PC-9 (cell line): ENCODE results near the gene LMF1. TPM values are rescaled to one million over a fixed set of nuclear protein-coding genes. Genes with fewer than 3 reads are reported as not detected.

Experiments used
- BruUV-seq: library from RNA; stranded (reverse); fragments of 400-500 nt; replicated peaks from 2 replicates; lab custom pipeline; 2021; lab: Mats Ljungman, UMichigan
- CTCF ChIA-PET: fragments of 300-600 bp; sonication (Branson Sonifier 250); formaldehyde crosslinking; loops from one replicate; lab custom pipeline; 2022; ENCODE audit warnings: antibody characterized with exemption; lab: Charles Lee
- POLR2A ChIA-PET: fragments of 300-600 bp; sonication (Branson Sonifier 250); formaldehyde crosslinking; loops from one replicate; lab custom pipeline; 2022; ENCODE audit warnings: antibody characterized with exemption; ENCODE audit not compliant: unreplicated experiment; lab: Charles Lee
- DNase-seq, 2 experiments: peaks; one replicate each; pipeline versions ENCODE4 v3.0.0 to v3.0.0-alpha.2; 2015 to 2022; ENCODE audit warnings: mixed read lengths in 1 of 2
- H2AFZ ChIP-seq: fragments of 200-600 bp; sonication (generic); 2 replicates; pipeline ENCODE4 v1.8.1; 2017; ENCODE audit warnings: antibody characterized with exemption
- H3F3A ChIP-seq: fragments of 200-600 bp; sonication (generic); 2 replicates; pipeline ENCODE4 v1.8.1; 2017; ENCODE audit warnings: antibody characterized with exemption, mild to moderate bottlenecking, low read depth; ENCODE audit not compliant: insufficient read depth
- H3K27ac ChIP-seq: fragments of 200-600 bp; sonication (generic); 2 replicates; pipeline ENCODE4 v1.6.1; 2016; ENCODE audit warnings: mixed run types
- H3K27me3 ChIP-seq: fragments of 200-600 bp; sonication (generic); 2 replicates; pipeline ENCODE4 v1.6.1; 2016; ENCODE audit warnings: low read depth, mixed run types; ENCODE audit not compliant: insufficient read depth
- H3K36me3 ChIP-seq: fragments of 200-600 bp; sonication (generic); 2 replicates; pipeline ENCODE4 v1.6.1; 2016; ENCODE audit warnings: low read depth, mixed run types
- H3K4me1 ChIP-seq: fragments of 200-600 bp; sonication (generic); replicated peaks from 2 replicates; pipeline ENCODE4 v1.6.1; 2016; ENCODE audit warnings: mixed run types; ENCODE audit not compliant: insufficient read depth
- H3K4me2 ChIP-seq: fragments of 200-600 bp; sonication (generic); 2 replicates; pipeline ENCODE4 v1.6.1; 2017; ENCODE audit warnings: mixed run types
- H3K4me3 ChIP-seq: fragments of 200-600 bp; sonication (generic); 2 replicates; pipeline ENCODE4 v1.6.1; 2016; ENCODE audit warnings: mixed run types
- H3K79me2 ChIP-seq: fragments of 200-600 bp; sonication (generic); 2 replicates; pipeline ENCODE4 v1.6.1; 2017; ENCODE audit warnings: low read depth, mixed run types
- H3K9me2 ChIP-seq: fragments of 200-600 bp; sonication (generic); 2 replicates; pipeline ENCODE4 v1.8.1; 2017; ENCODE audit warnings: mild to moderate bottlenecking; ENCODE audit not compliant: insufficient read depth
- H3K9me3 ChIP-seq: fragments of 200-600 bp; sonication (generic); 2 replicates; pipeline ENCODE4 v1.8.1; 2016; ENCODE audit warnings: low read depth; ENCODE audit not compliant: insufficient read depth
- H4K20me1 ChIP-seq: fragments of 200-600 bp; sonication (generic); 2 replicates; pipeline ENCODE4 v1.8.1; 2017; ENCODE audit not compliant: insufficient read depth
- CTCF ChIP-seq: fragments of 200-600 bp; sonication (generic); conservative IDR thresholded peaks from 2 replicates; pipeline ENCODE4 v1.6.1; 2017; ENCODE audit warnings: mixed run types, antibody characterized with exemption, mild to moderate bottlenecking, moderate library complexity
- EZH2 ChIP-seq: fragments of 200-600 bp; sonication (generic); IDR thresholded peaks from 2 replicates; pipeline ENCODE4 v1.8.0; 2017; ENCODE audit warnings: antibody characterized with exemption, low read depth
- intact Hi-C: fragments of 100-400 bp; cut with micrococcal nuclease; formaldehyde crosslinking; loops from one replicate; pipeline ENCODE4 v1.10.0; 2022; ENCODE audit not compliant: unreplicated experiment
- total RNA-seq: library from RNA; stranded (reverse); gene quantifications from 2 replicates; pipeline ENCODE4 v1.2.3, GENCODE V29; 2021

LMF1 gene
- total RNA-seq, 1 experiment from 2014 or later, result 31.3 TPM

GRCh38 chr16:943971-944370 is 26.8 kb downstream of the LMF1 start:
- no peak for DNase-seq
- no peak overlapping the region for H3K4me3 ChIP-seq
- H4K20me1 ChIP-seq, result no peaks in the 10 kb centered on the region
- H3K9me3 ChIP-seq, result no peaks in the 10 kb centered on the region
- BruUV-seq, result no TSS peak
- ChIA-PET POLR2A (no interaction called here), CTCF (no interaction called here)
- H3K27ac ChIP-seq, result no peak overlapping the region
- no peak for TF ChIP-seq EZH2
- no peak for TF ChIP-seq CTCF
- H3K4me1 ChIP-seq, result no peaks in the 10 kb centered on the region
- H3K4me2 ChIP-seq, result no peak overlapping the region
- H3K79me2 ChIP-seq, result no peaks in the 10 kb centered on the region
- intact Hi-C loops, result no loop called here
- H3K9me2 ChIP-seq, result no peaks in the 10 kb centered on the region
- no peaks in the 10 kb centered on the region for H3K27me3 ChIP-seq
- H2AFZ ChIP-seq, result no peak overlapping the region
- no peaks in the 10 kb centered on the region for H3F3A ChIP-seq
- H3K36me3 ChIP-seq, result no peaks in the 10 kb centered on the region

- no peak for TF ChIP-seq CTCF
- TF ChIP-seq EZH2, result no peak
- H3K79me2 ChIP-seq, result no peaks in the 10 kb centered on the region
- ChIA-PET POLR2A (no interaction called here), CTCF (no interaction called here)
- H3F3A ChIP-seq, result no peaks in the 10 kb centered on the region
- intact Hi-C loops, result no loop called here
- H3K4me2 ChIP-seq, result no peak overlapping the region
- no peak overlapping the region for H3K27ac ChIP-seq
- no peak overlapping the region for H3K4me3 ChIP-seq
- BruUV-seq, result no TSS peak
- H3K9me2 ChIP-seq, result no peaks in the 10 kb centered on the region
- no peak overlapping the region for H2AFZ ChIP-seq
- H3K9me3 ChIP-seq, result no peaks in the 10 kb centered on the region
- H3K36me3 ChIP-seq, result no peaks in the 10 kb centered on the region
- DNase-seq, result no peak
- no peaks in the 10 kb centered on the region for H3K4me1 ChIP-seq
- H4K20me1 ChIP-seq, result peaks cover 5% of the 10 kb centered on the region; the same call in 1 of the 2 replicates
- H3K27me3 ChIP-seq, result no peaks in the 10 kb centered on the region
Measured at GRCh38 chr16:942436-943060, 28.2 kb downstream of the LMF1 start.

- intact Hi-C loops, result no loop called here
- no peak for DNase-seq
- H3K27me3 ChIP-seq, result no peaks in the 10 kb centered on the region
- no peaks in the 10 kb centered on the region for H3K9me2 ChIP-seq
- ChIA-PET CTCF (no interaction called here), POLR2A (no interaction called here)
- H3K9me3 ChIP-seq, result no peaks in the 10 kb centered on the region
- no peaks in the 10 kb centered on the region for H3K36me3 ChIP-seq
- H3K4me2 ChIP-seq, result no peak overlapping the region
- no TSS peak for BruUV-seq
- no peak overlapping the region for H2AFZ ChIP-seq
- TF ChIP-seq EZH2 (no peak), CTCF (no peak)
- no peaks in the 10 kb centered on the region for H3F3A ChIP-seq
- H3K4me1 ChIP-seq, result no peaks in the 10 kb centered on the region
- no peaks in the 10 kb centered on the region for H3K79me2 ChIP-seq
- no peak overlapping the region for H3K4me3 ChIP-seq
- H4K20me1 ChIP-seq, result peaks cover 5% of the 10 kb centered on the region; the same call in 1 of the 2 replicates
- no peak overlapping the region for H3K27ac ChIP-seq
Measured at GRCh38 chr16:939941-940340, 30.8 kb downstream of the LMF1 start.
